PC-3 (cell line): ENCODE results near the gene SLC7A4. TPM values are rescaled to one million over a fixed set of nuclear protein-coding genes. Genes with fewer than 3 reads are reported as not detected.
"Not testable (repeated sequence)": the region's sequence is repeated elsewhere in the genome, so short reads cannot be mapped to it uniquely, and the experiment has no call there.

Source experiments
- ATAC-seq: fragments of 200-7000 bp; cut with Tn5 transposase; 2 replicates; pipeline ENCODE4 v1.9.1; 2020; ENCODE audit warnings: mild to moderate bottlenecking, moderate library complexity
- BruUV-seq: library from RNA; stranded (reverse); fragments of 400-500 nt; replicated peaks from 2 replicates; lab custom pipeline; 2021; lab: Mats Ljungman, UMichigan
- CTCF ChIA-PET: fragments of 300-600 bp; sonication (Branson Sonifier 250); formaldehyde crosslinking; loops from one replicate; lab custom pipeline; 2022; ENCODE audit warnings: antibody characterized with exemption; lab: Charles Lee
- POLR2A ChIA-PET: fragments of 300-600 bp; sonication (Branson Sonifier 250); formaldehyde crosslinking; loops from one replicate; lab custom pipeline; 2022; ENCODE audit warnings: antibody characterized with exemption; ENCODE audit not compliant: unreplicated experiment; lab: Charles Lee
- DNase-seq: peaks from one replicate; pipeline ENCODE4 v3.0.0-alpha.2; 2015
- H2AFZ ChIP-seq: fragments of 300-600 bp; sonication (generic); 2 replicates; pipeline ENCODE4 v1.6.0; 2016; ENCODE audit warnings: antibody characterized with exemption, low read length
- H3F3A ChIP-seq: fragments of 300-600 bp; sonication (generic); one replicate; pipeline ENCODE4 v1.6.0; 2017; ENCODE audit warnings: antibody characterized with exemption, low read length, control low read depth, mild to moderate bottlenecking; ENCODE audit not compliant: unreplicated experiment
- H3K27ac ChIP-seq: fragments of 300-600 bp; sonication (generic); 2 replicates; pipeline ENCODE4 v1.5.1; 2016; ENCODE audit warnings: mild to moderate bottlenecking, low read length
- H3K27me3 ChIP-seq: fragments of 300-600 bp; sonication (generic); 2 replicates; pipeline ENCODE4 v1.6.1; 2016; ENCODE audit warnings: low read length, mixed read lengths
- H3K36me3 ChIP-seq: fragments of 300-600 bp; sonication (generic); 2 replicates; pipeline ENCODE4 v1.6.1; 2016; ENCODE audit warnings: low read depth, mixed run types, low read length, mixed read lengths
- H3K4me1 ChIP-seq: fragments of 300-600 bp; sonication (generic); 2 replicates; pipeline ENCODE4 v1.5.1; 2016; ENCODE audit warnings: low read length; ENCODE audit not compliant: insufficient read depth
- H3K4me2 ChIP-seq: fragments of 300-600 bp; sonication (generic); 2 replicates; pipeline ENCODE4 v1.6.0; 2016; ENCODE audit warnings: low read length
- H3K4me3 ChIP-seq: fragments of 300-600 bp; sonication (generic); 2 replicates; pipeline ENCODE4 v1.5.1; 2016; ENCODE audit warnings: mild to moderate bottlenecking, low read length, mixed read lengths
- H3K79me2 ChIP-seq: fragments of 300-600 bp; sonication (generic); 2 replicates; pipeline ENCODE4 v1.6.1; 2017; ENCODE audit warnings: low read length, mixed read lengths
- H3K9ac ChIP-seq: fragments of 300-600 bp; sonication (generic); 2 replicates; pipeline ENCODE4 v1.6.0; 2016; ENCODE audit warnings: mild to moderate bottlenecking, low read length
- H3K9me2 ChIP-seq: fragments of 300-600 bp; sonication (generic); replicated peaks from 2 replicates; pipeline ENCODE4 v1.6.1; 2016; ENCODE audit warnings: mixed run types, low read length, mixed read lengths
- H3K9me3 ChIP-seq: fragments of 300-600 bp; sonication (generic); 2 replicates; pipeline ENCODE4 v1.6.1; 2016; ENCODE audit warnings: low read length, mixed read lengths
- H4K20me1 ChIP-seq: fragments of 300-600 bp; sonication (generic); 2 replicates; pipeline ENCODE4 v1.6.1; 2016; ENCODE audit warnings: low read length, mixed read lengths
- CTCF ChIP-seq: fragments of 300-600 bp; sonication (generic); conservative IDR thresholded peaks from 2 replicates; pipeline ENCODE4 v1.5.1; 2017; ENCODE audit warnings: antibody characterized with exemption, low read depth, mild to moderate bottlenecking, low read length
- EZH2 ChIP-seq: fragments of 300-600 bp; sonication (generic); IDR thresholded peaks from one replicate; pipeline ENCODE4 v1.6.1; 2017; ENCODE audit warnings: antibody characterized with exemption, mild to moderate bottlenecking, low read length; ENCODE audit not compliant: unreplicated experiment
- EZH2phosphoT487 ChIP-seq: fragments of 300-600 bp; sonication (generic); IDR thresholded peaks from 2 replicates; pipeline ENCODE4 v1.6.1; 2018; ENCODE audit warnings: mild to moderate bottlenecking, antibody characterized with exemption, low read length, borderline replicate concordance
- intact Hi-C: fragments of 100-400 bp; cut with micrococcal nuclease; formaldehyde crosslinking; loops from 2 replicates; pipeline ENCODE4 v1.9.0; 2023
- total RNA-seq: library from RNA; depleted of rRNA; stranded (reverse); fragments of >200 nt; gene quantifications from 2 replicates; pipeline ENCODE4 v1.2.3, GENCODE V29; 2014

SLC7A4 gene
- total RNA-seq, 1 experiment from 2014 or later: not detected

- H3K4me1 ChIP-seq: peaks cover 19% of the 10 kb centered on the region
- POLR2A ChIA-PET: interaction anchor here (0.6 kb wide), 1 partner anchor 35 kb away, joined by 3 read pairs; no protein-coding TSS in a partner anchor
Observed at GRCh38 chr22:21042978-21043859, 10.9 kb upstream of the SLC7A4 start.

GRCh38 chr22:21041937-21042336 lies 9.6 kb upstream of the SLC7A4 start:
- TF ChIP-seq EZH2phosphoT487: no peak
- TF ChIP-seq CTCF: no peak
- no peak for TF ChIP-seq EZH2
- intact Hi-C loops: no loop called here
- Histone ChIP-seq H3K27ac (no peak overlapping the region), H4K20me1 (no peaks in the 10 kb centered on the region), H3K79me2 (no peaks in the 10 kb centered on the region), H3K36me3 (no peaks in the 10 kb centered on the region), H3K4me3 (no peak overlapping the region), H2AFZ (no peak overlapping the region), H3K4me2 (no peak overlapping the region), H3K4me1 (peaks cover 19% of the 10 kb centered on the region), H3K9ac (no peak overlapping the region), H3F3A (no peaks in the 10 kb centered on the region), H3K9me2 (no peaks in the 10 kb centered on the region), H3K27me3 (no peaks in the 10 kb centered on the region), H3K9me3 (no peaks in the 10 kb centered on the region)
- ATAC-seq: no peak
- DNase-seq: peak; percentile 8
- BruUV-seq: no TSS peak
- ChIA-PET POLR2A (no interaction called here), CTCF (interaction anchor here (0.6 kb wide), 1 partner anchor 60 kb away, joined by 3 read pairs; no protein-coding TSS in a partner anchor)

More at GRCh38 chr22:21042978-21043859, 10.9 kb upstream of the SLC7A4 start:
- CTCF ChIA-PET: no interaction called here
- no peak overlapping the region for H3K4me2 ChIP-seq
- H3K79me2 ChIP-seq: no peaks in the 10 kb centered on the region
- ATAC-seq: no peak
- H3K9me2 ChIP-seq: no peaks in the 10 kb centered on the region
- no peak for TF ChIP-seq EZH2phosphoT487
- no peak for TF ChIP-seq EZH2
- no peak for TF ChIP-seq CTCF
- BruUV-seq: no TSS peak
- intact Hi-C loops: no loop called here
- no peaks in the 10 kb centered on the region for H3K36me3 ChIP-seq
- peak; percentile 24 for DNase-seq
- H3K9me3 ChIP-seq: no peaks in the 10 kb centered on the region
- H3F3A ChIP-seq: no peaks in the 10 kb centered on the region
- H3K4me3 ChIP-seq: no peak overlapping the region
- H3K9ac ChIP-seq: no peak overlapping the region
- no peaks in the 10 kb centered on the region for H4K20me1 ChIP-seq
- H3K27me3 ChIP-seq: no peaks in the 10 kb centered on the region
- no peak overlapping the region for H2AFZ ChIP-seq
- no peak overlapping the region for H3K27ac ChIP-seq

GRCh38 chr22:21039158-21039557 lies 6.8 kb upstream of the SLC7A4 start:
- BruUV-seq, H3F3A ChIP-seq, intact Hi-C loops, H3K9me2 ChIP-seq, H3K9me3 ChIP-seq, H3K79me2 ChIP-seq, H4K20me1 ChIP-seq, H3K27ac ChIP-seq, H3K27me3 ChIP-seq, H3K36me3 ChIP-seq, H2AFZ ChIP-seq, DNase-seq, H3K9ac ChIP-seq, H3K4me3 ChIP-seq, H3K4me1 ChIP-seq, H3K4me2 ChIP-seq, CTCF ChIA-PET, ATAC-seq: not testable (repeated sequence)
- POLR2A ChIA-PET: interaction anchor here (0.6 kb wide), 1 partner anchor 587 kb away, joined by 4 read pairs; no protein-coding TSS in a partner anchor
